Activated naive CD8-positive, alpha-beta T cell treated with anti-CD3 and anti-CD28 coated beads for 36 hours (primary cell): ENCODE results near the gene RGMA. TPM values are rescaled to one million over a fixed set of nuclear protein-coding genes. Genes with fewer than 3 reads are reported as not detected.

Source experiments
- DNase-seq: peaks from one replicate; pipeline ENCODE4 v3.0.0; 2021
- H3K27ac Mint-ChIP-seq: one replicate; pipeline ENCODE4 v1.8.0; 2022; ENCODE audit warnings: mild to moderate bottlenecking, moderate library complexity, mixed read lengths
- H3K27me3 Mint-ChIP-seq: one replicate; pipeline ENCODE4 v1.8.0; 2022; ENCODE audit warnings: mild to moderate bottlenecking, mixed read lengths
- H3K36me3 Mint-ChIP-seq: one replicate; pipeline ENCODE4 v1.8.0; 2021; ENCODE audit warnings: mild to moderate bottlenecking, mixed read lengths
- H3K4me1 Mint-ChIP-seq: one replicate; pipeline ENCODE4 v1.8.0; 2021; ENCODE audit warnings: mixed read lengths
- H3K4me3 Mint-ChIP-seq: one replicate; pipeline ENCODE4 v1.8.0; 2022; ENCODE audit warnings: mild to moderate bottlenecking, moderate library complexity, mixed read lengths
- H3K9me3 Mint-ChIP-seq: one replicate; pipeline ENCODE4 v1.8.0; 2022; ENCODE audit warnings: mixed read lengths
- total RNA-seq, 2 experiments: library from RNA; stranded (reverse); gene quantifications; one replicate each; pipeline ENCODE4 v1.2.3, GENCODE V29; 2021

Gene RGMA
- total RNA-seq, 2 experiments from 2014 or later, result 0.08 TPM

- Mint-ChIP-seq H3K36me3 (no peaks in the 10 kb centered on the region), H3K27me3 (no peaks in the 10 kb centered on the region), H3K27ac (no peak overlapping the region), H3K4me3 (no peak overlapping the region), H3K4me1 (peaks cover 11% of the 10 kb centered on the region), H3K9me3 (peaks cover 7% of the 10 kb centered on the region)
- DNase-seq, result no peak
Measured at GRCh38 chr15:93050648-93051047, 38.4 kb downstream of the RGMA start.

GRCh38 chr15:93049914-93050578, 39.0 kb downstream of the RGMA start:
- H3K27me3 Mint-ChIP-seq, result no peaks in the 10 kb centered on the region
- H3K4me1 Mint-ChIP-seq, result peaks cover 11% of the 10 kb centered on the region
- no peaks in the 10 kb centered on the region for H3K36me3 Mint-ChIP-seq
- no peak overlapping the region for H3K4me3 Mint-ChIP-seq
- no peak for DNase-seq
- H3K27ac Mint-ChIP-seq, result no peak overlapping the region
- peaks cover 7% of the 10 kb centered on the region for H3K9me3 Mint-ChIP-seq

- H3K36me3 Mint-ChIP-seq, result no peaks in the 10 kb centered on the region
- H3K9me3 Mint-ChIP-seq, result peaks cover 7% of the 10 kb centered on the region
- H3K4me3 Mint-ChIP-seq, result no peak overlapping the region
- no peaks in the 10 kb centered on the region for H3K27me3 Mint-ChIP-seq
- H3K4me1 Mint-ChIP-seq, result peaks cover 11% of the 10 kb centered on the region
- H3K27ac Mint-ChIP-seq, result no peak overlapping the region
- DNase-seq, result no peak
Measured at GRCh38 chr15:93049233-93049632, 39.8 kb downstream of the RGMA start.

GRCh38 chr15:93048759-93049161, 40.3 kb downstream of the RGMA start:
- Mint-ChIP-seq H3K27ac (no peak overlapping the region), H3K4me1 (peaks cover 11% of the 10 kb centered on the region), H3K9me3 (peaks cover 7% of the 10 kb centered on the region), H3K36me3 (no peaks in the 10 kb centered on the region), H3K4me3 (no peak overlapping the region), H3K27me3 (no peaks in the 10 kb centered on the region)
- no peak for DNase-seq

GRCh38 chr15:93048426-93048721, 40.6 kb downstream of the RGMA start:
- no peaks in the 10 kb centered on the region for H3K27me3 Mint-ChIP-seq

GRCh38 chr15:93047621-93048425, 41.2 kb downstream of the RGMA start:
- no peaks in the 10 kb centered on the region for H3K27me3 Mint-ChIP-seq
- H3K36me3 Mint-ChIP-seq, result no peaks in the 10 kb centered on the region
- peaks cover 11% of the 10 kb centered on the region for H3K4me1 Mint-ChIP-seq
- no peak for DNase-seq
- peaks cover 7% of the 10 kb centered on the region for H3K9me3 Mint-ChIP-seq
- H3K27ac Mint-ChIP-seq, result no peak overlapping the region
- no peak overlapping the region for H3K4me3 Mint-ChIP-seq

More at GRCh38 chr15:93048426-93048721, 40.6 kb downstream of the RGMA start:
- no peak for DNase-seq
- Mint-ChIP-seq H3K36me3 (no peaks in the 10 kb centered on the region), H3K4me1 (peaks cover 11% of the 10 kb centered on the region), H3K4me3 (no peak overlapping the region), H3K27ac (no peak overlapping the region), H3K9me3 (peaks cover 7% of the 10 kb centered on the region)

GRCh38 chr15:93046721-93047120, 42.3 kb downstream of the RGMA start:
- Mint-ChIP-seq H3K36me3 (no peaks in the 10 kb centered on the region), H3K27ac (no peak overlapping the region), H3K27me3 (no peaks in the 10 kb centered on the region), H3K4me3 (no peak overlapping the region), H3K9me3 (peaks cover 7% of the 10 kb centered on the region), H3K4me1 (peaks cover 11% of the 10 kb centered on the region)
- no peak for DNase-seq

GRCh38 chr15:93046120-93046519, 42.9 kb downstream of the RGMA start:
- Mint-ChIP-seq H3K36me3 (no peaks in the 10 kb centered on the region), H3K9me3 (peaks cover 7% of the 10 kb centered on the region), H3K4me1 (peaks cover 11% of the 10 kb centered on the region), H3K27ac (peak overlapping the region; percentile 35), H3K27me3 (no peaks in the 10 kb centered on the region), H3K4me3 (no peak overlapping the region)
- DNase-seq, result no peak

GRCh38 chr15:93045191-93045785, 43.7 kb downstream of the RGMA start:
- no peak for DNase-seq
- no peaks in the 10 kb centered on the region for H3K36me3 Mint-ChIP-seq
- H3K4me3 Mint-ChIP-seq, result no peak overlapping the region
- peaks cover 11% of the 10 kb centered on the region for H3K4me1 Mint-ChIP-seq
- H3K27me3 Mint-ChIP-seq, result no peaks in the 10 kb centered on the region
- H3K27ac Mint-ChIP-seq, result no peak overlapping the region
- peaks cover 7% of the 10 kb centered on the region for H3K9me3 Mint-ChIP-seq

GRCh38 chr15:93044301-93045190, 44.5 kb downstream of the RGMA start:
- no peaks in the 10 kb centered on the region for H3K36me3 Mint-ChIP-seq

GRCh38 chr15:93043621-93044300, 45.2 kb downstream of the RGMA start:
- Mint-ChIP-seq H3K27ac (no peak overlapping the region), H3K36me3 (no peaks in the 10 kb centered on the region), H3K4me1 (peaks cover 7% of the 10 kb centered on the region), H3K9me3 (peaks cover 7% of the 10 kb centered on the region), H3K27me3 (no peaks in the 10 kb centered on the region), H3K4me3 (no peak overlapping the region)
- no peak for DNase-seq

More at GRCh38 chr15:93044301-93045190, 44.5 kb downstream of the RGMA start:
- Mint-ChIP-seq H3K4me1 (peaks cover 11% of the 10 kb centered on the region), H3K9me3 (peaks cover 7% of the 10 kb centered on the region), H3K27ac (no peak overlapping the region), H3K27me3 (no peaks in the 10 kb centered on the region), H3K4me3 (no peak overlapping the region)
- DNase-seq, result no peak

GRCh38 chr15:93042691-93043378, 46.2 kb downstream of the RGMA start:
- peaks cover 4% of the 10 kb centered on the region for H3K4me1 Mint-ChIP-seq
- no peak overlapping the region for H3K27ac Mint-ChIP-seq
- H3K9me3 Mint-ChIP-seq, result peaks cover 7% of the 10 kb centered on the region
- no peaks in the 10 kb centered on the region for H3K27me3 Mint-ChIP-seq
- no peak for DNase-seq
- no peak overlapping the region for H3K4me3 Mint-ChIP-seq
- H3K36me3 Mint-ChIP-seq, result no peaks in the 10 kb centered on the region

- no peak for DNase-seq
- H3K27me3 Mint-ChIP-seq, result no peaks in the 10 kb centered on the region
- no peaks in the 10 kb centered on the region for H3K36me3 Mint-ChIP-seq
- H3K4me3 Mint-ChIP-seq, result no peak overlapping the region
- no peak overlapping the region for H3K27ac Mint-ChIP-seq
- H3K9me3 Mint-ChIP-seq, result peaks cover 7% of the 10 kb centered on the region
- no peaks in the 10 kb centered on the region for H3K4me1 Mint-ChIP-seq
Measured at GRCh38 chr15:93042211-93042610, 46.8 kb downstream of the RGMA start.

- no peak overlapping the region for H3K27ac Mint-ChIP-seq
Measured at GRCh38 chr15:93041159-93041547, 47.9 kb downstream of the RGMA start.

More at GRCh38 chr15:93041159-93041547, 47.9 kb downstream of the RGMA start:
- Mint-ChIP-seq H3K27me3 (no peaks in the 10 kb centered on the region), H3K4me1 (no peaks in the 10 kb centered on the region), H3K9me3 (peaks cover 3% of the 10 kb centered on the region), H3K4me3 (no peak overlapping the region), H3K36me3 (no peaks in the 10 kb centered on the region)
- no peak for DNase-seq
